Cardiac muscle cell (in vitro differentiated cells and primary cell): Measurements from ENCODE around the gene PXT1. TPM values are rescaled to one million over a fixed set of nuclear protein-coding genes. Genes with fewer than 3 reads are reported as not detected.

ENCODE experiments used
- DNase-seq, 2 donors: peaks; one replicate each; pipeline versions ENCODE4 v3.0.0 to v3.0.0-alpha.2; 2010 to 2017; ENCODE audit warnings: low read depth in 1 of 2, low spot score in 1 of 2
- H3K27ac ChIP-seq: fragments of 200-600 bp; sonication (generic); 2 replicates; pipeline ENCODE4 v1.5.1; 2016
- H3K27me3 ChIP-seq: fragments of 200-600 bp; sonication (generic); 2 replicates; pipeline ENCODE4 v1.6.0; 2016; ENCODE audit warnings: control low read depth
- H3K36me3 ChIP-seq: fragments of 200-600 bp; sonication (generic); 2 replicates; pipeline ENCODE4 v1.5.1; 2016; ENCODE audit warnings: control low read depth
- H3K4me1 ChIP-seq: fragments of 200-600 bp; sonication (generic); 2 replicates; pipeline ENCODE4 v1.8.1; 2017; ENCODE audit warnings: low read depth, mild to moderate bottlenecking, mixed run types
- H3K4me3 ChIP-seq: fragments of 200-600 bp; sonication (generic); 2 replicates; pipeline ENCODE4 v1.5.1; 2016; ENCODE audit warnings: mild to moderate bottlenecking
- H3K9me3 ChIP-seq: fragments of 200-600 bp; sonication (generic); 2 replicates; pipeline ENCODE4 v1.5.1; 2017; ENCODE audit warnings: low read depth, mild to moderate bottlenecking, control low read depth
- polyA plus RNA-seq: library from polyadenylated mRNA; unstranded; fragments of >200 nt; fragmentation: Nextera tagmentation; extraction: Ambion mirVana; gene quantifications from 2 replicates; pipeline ENCODE4 v1.2.1, GENCODE V29; 2016
- total RNA-seq: library from RNA; depleted of rRNA; stranded (reverse); fragments of >200 nt; gene quantifications from 2 replicates; pipeline ENCODE4 v1.2.3, GENCODE V29; 2016
- TF ChIP-seq, protein P1 (sequence below): IDR thresholded peaks from 2 replicates; pipeline ENCODE4 v1.5.1; 2012; ENCODE audit warnings: low read depth, mild to moderate bottlenecking, low read length

PXT1 gene
- total and polyA plus RNA-seq, 2 experiments from 2014 or later = 0.31 TPM; not detected in 1

DNA sequence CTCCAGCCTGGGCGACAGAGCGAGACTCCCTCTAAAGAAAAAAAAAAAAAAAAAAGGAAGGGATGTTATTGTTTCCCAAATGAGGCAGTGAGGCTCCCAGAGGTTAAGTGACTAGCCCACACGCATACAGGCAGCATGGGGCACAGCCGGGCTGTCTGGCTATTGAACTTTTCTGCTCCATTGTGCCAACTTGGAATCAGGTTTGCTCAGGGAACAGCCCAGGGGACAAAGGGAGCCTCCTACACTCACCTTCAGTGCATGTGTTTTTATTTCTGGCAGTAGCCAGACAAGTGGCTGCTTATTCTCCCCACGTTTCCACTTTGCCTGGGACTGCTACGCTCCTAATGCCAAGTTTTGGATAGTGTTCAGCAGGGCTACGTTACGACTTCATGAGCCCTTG, 65.9 kb downstream of the PXT1 start:
- H3K27ac ChIP-seq = no peak overlapping the region
- no peaks in the 10 kb centered on the region for H3K4me1 ChIP-seq
- no peak overlapping the region for H3K4me3 ChIP-seq
- H3K36me3 ChIP-seq = no peaks in the 10 kb centered on the region
- TF ChIP-seq, protein P1, sequence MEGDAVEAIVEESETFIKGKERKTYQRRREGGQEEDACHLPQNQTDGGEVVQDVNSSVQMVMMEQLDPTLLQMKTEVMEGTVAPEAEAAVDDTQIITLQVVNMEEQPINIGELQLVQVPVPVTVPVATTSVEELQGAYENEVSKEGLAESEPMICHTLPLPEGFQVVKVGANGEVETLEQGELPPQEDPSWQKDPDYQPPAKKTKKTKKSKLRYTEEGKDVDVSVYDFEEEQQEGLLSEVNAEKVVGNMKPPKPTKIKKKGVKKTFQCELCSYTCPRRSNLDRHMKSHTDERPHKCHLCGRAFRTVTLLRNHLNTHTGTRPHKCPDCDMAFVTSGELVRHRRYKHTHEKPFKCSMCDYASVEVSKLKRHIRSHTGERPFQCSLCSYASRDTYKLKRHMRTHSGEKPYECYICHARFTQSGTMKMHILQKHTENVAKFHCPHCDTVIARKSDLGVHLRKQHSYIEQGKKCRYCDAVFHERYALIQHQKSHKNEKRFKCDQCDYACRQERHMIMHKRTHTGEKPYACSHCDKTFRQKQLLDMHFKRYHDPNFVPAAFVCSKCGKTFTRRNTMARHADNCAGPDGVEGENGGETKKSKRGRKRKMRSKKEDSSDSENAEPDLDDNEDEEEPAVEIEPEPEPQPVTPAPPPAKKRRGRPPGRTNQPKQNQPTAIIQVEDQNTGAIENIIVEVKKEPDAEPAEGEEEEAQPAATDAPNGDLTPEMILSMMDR = no peak
- no peak for DNase-seq
- peaks cover 5% of the 10 kb centered on the region for H3K27me3 ChIP-seq
- H3K9me3 ChIP-seq = no peaks in the 10 kb centered on the region

DNA sequence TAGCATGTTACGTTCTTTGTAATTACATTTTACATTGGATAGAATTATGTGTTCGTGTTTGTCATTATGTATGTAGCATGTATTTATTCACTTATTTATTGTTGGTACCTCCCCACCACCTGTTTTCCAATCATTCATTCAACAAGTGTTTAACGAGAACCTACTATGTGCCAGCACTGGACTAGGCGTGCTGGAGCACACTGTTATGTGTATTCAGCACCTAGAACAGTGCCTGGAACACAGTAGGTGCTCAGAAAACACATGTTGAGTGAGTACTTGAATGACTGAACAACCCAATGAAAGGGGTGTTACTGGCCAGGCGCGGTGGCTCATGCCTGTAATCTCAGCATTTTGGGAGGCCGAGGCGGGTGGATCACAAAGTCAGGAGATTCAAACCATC, 66.5 kb downstream of the PXT1 start:
- Histone ChIP-seq H3K27ac (no peak overlapping the region), H3K9me3 (no peaks in the 10 kb centered on the region), H3K4me1 (no peaks in the 10 kb centered on the region), H3K27me3 (peaks cover 5% of the 10 kb centered on the region), H3K36me3 (no peaks in the 10 kb centered on the region), H3K4me3 (no peak overlapping the region)
- TF ChIP-seq, protein P1 = no peak
- DNase-seq = no peak

DNA sequence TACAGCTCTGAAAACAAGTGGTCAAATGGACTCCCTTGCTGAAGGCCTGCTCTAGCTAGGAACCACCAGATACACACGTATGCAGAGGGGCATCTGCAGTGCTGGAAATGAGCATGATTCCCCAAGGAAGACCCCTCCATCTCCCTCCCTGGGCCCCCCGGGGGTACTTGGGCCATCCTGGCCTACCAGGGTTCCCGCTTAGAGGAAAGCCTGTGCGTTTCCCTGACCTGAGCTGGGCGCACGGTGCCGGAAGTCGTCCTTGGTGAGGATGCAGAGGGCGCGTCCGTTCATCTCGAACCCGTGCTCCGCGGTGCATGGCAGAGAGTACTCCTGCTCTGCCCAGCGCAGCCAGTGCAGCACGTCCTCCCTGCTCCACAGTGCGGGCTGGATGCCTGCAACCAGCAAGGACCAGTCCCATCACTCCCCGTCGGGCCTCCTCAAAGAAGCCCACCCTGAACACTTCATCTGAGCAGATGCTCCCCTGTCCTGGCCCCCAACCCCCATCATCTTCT, 67.0 kb downstream of the PXT1 start:
- H3K9me3 ChIP-seq = no peaks in the 10 kb centered on the region
- TF ChIP-seq, protein P1 = no peak
- H3K4me1 ChIP-seq = no peaks in the 10 kb centered on the region
- H3K27ac ChIP-seq = no peak overlapping the region
- peaks cover 5% of the 10 kb centered on the region for H3K27me3 ChIP-seq
- DNase-seq = no peak
- H3K36me3 ChIP-seq = no peaks in the 10 kb centered on the region
- H3K4me3 ChIP-seq = no peak overlapping the region

DNA sequence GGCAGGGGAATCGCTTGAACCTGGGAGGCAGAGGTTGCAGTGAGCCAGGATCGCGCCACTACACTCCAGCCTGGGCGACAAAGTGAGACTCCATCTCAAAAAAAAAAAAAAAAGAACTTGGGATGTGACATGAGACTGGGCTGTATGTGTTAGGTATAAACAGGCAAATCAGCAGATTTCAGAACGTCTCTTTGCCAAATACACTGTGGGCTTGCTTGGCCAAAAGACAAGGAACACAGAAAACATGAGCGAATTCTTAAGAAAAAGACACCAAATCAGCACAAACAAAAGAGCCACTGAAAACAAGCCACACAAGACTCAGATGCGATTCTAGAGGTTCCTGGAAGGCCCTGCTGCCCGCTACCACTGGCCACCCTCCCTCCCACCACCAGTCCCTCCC, 67.7 kb downstream of the PXT1 start:
- TF ChIP-seq, protein P1 = no peak
- Histone ChIP-seq H3K4me3 (no peak overlapping the region), H3K9me3 (no peaks in the 10 kb centered on the region), H3K27me3 (peaks cover 5% of the 10 kb centered on the region), H3K4me1 (no peaks in the 10 kb centered on the region), H3K36me3 (no peaks in the 10 kb centered on the region), H3K27ac (no peak overlapping the region)
- no peak for DNase-seq

DNA sequence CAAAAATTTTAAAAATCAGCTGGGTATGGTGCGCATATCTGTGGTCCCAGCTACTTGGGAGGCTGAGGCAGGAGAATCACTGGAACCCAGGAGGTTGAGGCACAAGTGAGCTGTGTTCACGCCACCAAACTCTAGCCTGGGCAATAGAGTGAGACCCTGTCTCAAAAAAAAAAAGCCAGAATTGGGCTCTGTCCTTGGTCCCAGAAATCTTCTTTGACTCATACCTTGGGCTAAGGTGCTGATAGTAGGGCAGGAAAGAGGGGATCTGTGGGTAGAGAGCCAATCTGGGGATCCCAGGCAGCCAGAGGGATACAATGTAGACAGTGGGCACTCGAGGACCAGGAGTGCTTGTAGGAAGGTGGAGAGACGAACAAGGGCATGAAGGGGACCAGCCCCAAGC, 68.5 kb downstream of the PXT1 start:
- peaks cover 5% of the 10 kb centered on the region for H3K27me3 ChIP-seq
- no peak overlapping the region for H3K4me3 ChIP-seq
- TF ChIP-seq, protein P1 = no peak
- no peaks in the 10 kb centered on the region for H3K9me3 ChIP-seq
- H3K4me1 ChIP-seq = no peaks in the 10 kb centered on the region
- no peaks in the 10 kb centered on the region for H3K36me3 ChIP-seq
- H3K27ac ChIP-seq = no peak overlapping the region
- no peak for DNase-seq
